HepG2 (cell line): ENCODE results near the gene TAF12. TPM values are rescaled to one million over a fixed set of nuclear protein-coding genes. Genes with fewer than 3 reads are reported as not detected.

Experiments
- CREM ChIP-seq, 2 experiments: sonication (generic) in 1 of 2; formaldehyde crosslinking in 1 of 2; IDR thresholded peaks; 2 replicates each; pipeline versions ENCODE4 v1.4.0 to v1.6.1; 2016 to 2020; ENCODE audit warnings: antibody characterized with exemption in 1 of 2, mild to moderate bottlenecking in 1 of 2, missing genetic modification reagents in 1 of 2
- ETV5 ChIP-seq: IDR thresholded peaks from 2 replicates; pipeline ENCODE4 v1.6.1; 2018; ENCODE audit warnings: missing biosample characterization, missing genetic modification reagents, inconsistent platforms, borderline replicate concordance
- ETV6 ChIP-seq: sonication (generic); formaldehyde crosslinking; conservative IDR thresholded peaks from 2 replicates; pipeline ENCODE4 v1.4.0; 2020; ENCODE audit warnings: missing genetic modification reagents
- HIC2 ChIP-seq: sonication (generic); formaldehyde crosslinking; IDR thresholded peaks from 2 replicates; pipeline ENCODE4 v1.9.0; 2022; ENCODE audit warnings: low read depth, missing genetic modification reagents
- MYPOP ChIP-seq: sonication (generic); formaldehyde crosslinking; IDR thresholded peaks from 2 replicates; pipeline ENCODE4 v1.8.1; 2023; ENCODE audit warnings: mild to moderate bottlenecking, moderate library complexity, missing genetic modification reagents
- MZF1 ChIP-seq: sonication (generic); formaldehyde crosslinking; IDR thresholded peaks from 2 replicates; pipeline ENCODE4 v1.8.1; 2023; ENCODE audit warnings: mild to moderate bottlenecking, missing genetic modification reagents, borderline replicate concordance
- NRL ChIP-seq: sonication (generic); formaldehyde crosslinking; IDR thresholded peaks from 2 replicates; pipeline ENCODE4 v1.5.0; 2020; ENCODE audit warnings: missing genetic modification reagents, mild to moderate bottlenecking, moderate library complexity, borderline replicate concordance
- RXRA ChIP-seq: sonication (generic); formaldehyde crosslinking; IDR thresholded peaks from 2 replicates; pipeline ENCODE4 v1.5.1; 2020; ENCODE audit warnings: missing genetic modification reagents
- RXRB ChIP-seq: IDR thresholded peaks from 2 replicates; pipeline ENCODE4 v1.6.1; 2016; ENCODE audit warnings: borderline replicate concordance, missing genetic modification reagents, missing compliant biosample characterization
- SMARCC2 ChIP-seq: fragments of 450-650 bp; IDR thresholded peaks from 2 replicates; pipeline ENCODE4 v1.6.1; 2017; ENCODE audit warnings: antibody characterized with exemption, mild to moderate bottlenecking
- TBX2 ChIP-seq: sonication (generic); formaldehyde crosslinking; IDR thresholded peaks from 2 replicates; pipeline ENCODE4 v1.5.0; 2020; ENCODE audit warnings: missing genetic modification reagents, mild to moderate bottlenecking, borderline replicate concordance
- UBTF ChIP-seq: sonication (generic); formaldehyde crosslinking; IDR thresholded peaks from 2 replicates; pipeline ENCODE4 v1.4.0; 2020; ENCODE audit warnings: mild to moderate bottlenecking, missing genetic modification reagents
- ZFY ChIP-seq: sonication (generic); formaldehyde crosslinking; IDR thresholded peaks from 2 replicates; pipeline ENCODE4 v1.4.0; 2020; ENCODE audit warnings: missing genetic modification reagents
- ZNF468 ChIP-seq: sonication (generic); formaldehyde crosslinking; IDR thresholded peaks from 2 replicates; pipeline ENCODE4 v1.8.0; 2022; ENCODE audit warnings: mild to moderate bottlenecking, moderate library complexity, missing genetic modification reagents
- ZNF501 ChIP-seq: sonication (generic); formaldehyde crosslinking; IDR thresholded peaks from 2 replicates; pipeline ENCODE4 v1.5.1; 2020; ENCODE audit warnings: mild to moderate bottlenecking, moderate library complexity, missing genetic modification reagents
- ZNF616 ChIP-seq: sonication (generic); formaldehyde crosslinking; IDR thresholded peaks from 2 replicates; pipeline ENCODE4 v1.5.0; 2020; ENCODE audit warnings: low read depth, mild to moderate bottlenecking, missing genetic modification reagents
- ZNF646 ChIP-seq: sonication (generic); formaldehyde crosslinking; IDR thresholded peaks from 2 replicates; pipeline ENCODE4 v1.9.0; 2021; ENCODE audit warnings: mild to moderate bottlenecking, missing genetic modification reagents
- ZNF678 ChIP-seq: sonication (generic); formaldehyde crosslinking; IDR thresholded peaks from 2 replicates; pipeline ENCODE4 v1.4.0; 2020; ENCODE audit warnings: mild to moderate bottlenecking, missing genetic modification reagents
- polyA plus RNA-seq, 8 experiments: library from polyadenylated mRNA; depleted of rRNA in 3 of 8; stranded (reverse) in 7 of 8; unstranded in 1 of 8; fragments of >200 nt; fragmentation: Illumina TruSeq in 4 of 8; extraction: Trizol in 4 of 8; gene quantifications; 2 replicates each; pipeline versions ENCODE4 v1.2.1 to v1.2.3, GENCODE V29; 2011 to 2016; ENCODE audit warnings: low read depth in 4 of 8, missing spikeins in 1 of 8, mixed read lengths in 1 of 8; ENCODE audit not compliant: insufficient read depth in 1 of 8
- total RNA-seq, 5 experiments: library from RNA; depleted of rRNA; stranded (reverse); fragments of >200 nt; fragmentation: Illumina TruSeq; extraction: Trizol; gene quantifications; 2 replicates each; pipeline ENCODE4 v1.2.3, GENCODE V29; 2016; ENCODE audit warnings: low read depth in 1 of 5

Gene TAF12
- total and polyA plus RNA-seq, 2 of the 13 experiments (the other 11 are each of a cell fraction or from before 2014, with no cell fraction given), result 16.3 to 17.1 TPM

GRCh38 chr1:28591708-28592320 lies 51.1 kb downstream of the TAF12 start, which contains the start of gene RAB42 (continued):
- TF ChIP-seq ZNF468 (CRISPR knock-in tag), result no peak
- TF ChIP-seq ETV5, result peak; percentile 42; the same call in 1 of the 2 replicates
- TF ChIP-seq RXRA (CRISPR knock-in tag), result peak; percentile 59
- TF ChIP-seq HIC2 (CRISPR knock-in tag), result peak; percentile 20; the same call in 1 of the 2 replicates
- no peak for TF ChIP-seq ETV6 (CRISPR knock-in tag)
- TF ChIP-seq RXRB (CRISPR knock-in tag), result peak; percentile 43; the same call in 1 of the 2 replicates
- no peak for TF ChIP-seq UBTF (CRISPR knock-in tag)
- peak; percentile 30; the same call in 1 of the 2 replicates for TF ChIP-seq CREM (IDR thresholded peaks at IDR 0.05)
- TF ChIP-seq CREM (CRISPR knock-in tag; IDR thresholded peaks at IDR 0.05), result no peak
- TF ChIP-seq ZNF646, result no peak
- TF ChIP-seq SMARCC2, result no peak
- no peak for TF ChIP-seq MZF1 (CRISPR knock-in tag)
- TF ChIP-seq TBX2 (CRISPR knock-in tag), result peak; percentile 70
- TF ChIP-seq ZNF616 (CRISPR knock-in tag), result no peak
- peak; percentile 31 for TF ChIP-seq ZFY (CRISPR knock-in tag)
- no peak for TF ChIP-seq ZNF678 (CRISPR knock-in tag)
- TF ChIP-seq NRL (CRISPR knock-in tag), result 0 out of 2 replicates have a peak, but pooled peaks have one; percentile 51
- TF ChIP-seq ZNF501 (CRISPR knock-in tag), result no peak
- TF ChIP-seq MYPOP (CRISPR knock-in tag), result 0 out of 2 replicates have a peak, but pooled peaks have one; percentile 47
